ENCODE results near the gene MTHFD1L.

Gene MTHFD1L

DNA sequence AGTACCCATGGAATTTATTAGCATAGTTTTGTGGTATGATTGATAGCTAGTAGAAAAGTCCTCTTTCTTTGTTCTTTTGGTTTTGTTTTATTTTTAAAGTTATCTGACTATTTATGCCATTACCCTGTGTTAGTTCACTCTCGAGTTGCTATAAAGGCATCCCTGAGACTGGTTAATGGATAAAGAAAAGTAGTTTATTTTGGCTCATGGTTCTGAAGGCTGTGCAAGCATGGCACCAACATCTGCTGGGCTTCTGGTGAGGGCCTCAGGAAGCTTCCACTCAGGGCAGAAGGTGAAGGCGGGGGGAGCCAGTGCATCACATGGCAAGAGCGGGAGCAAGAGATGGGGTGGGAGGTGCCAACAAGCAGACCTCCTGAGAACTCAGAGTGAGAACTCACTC, 166.5 kb downstream of the MTHFD1L start:
- no peak for TF ChIP-seq SIN3A (IDR thresholded peaks at IDR 0.05; ENCODE audit: borderline replicate concordance, insufficient read depth, low read length)
- no peak for TF ChIP-seq FOXP2 (optimal IDR thresholded peaks at IDR 0.05; ENCODE audit: borderline replicate concordance, extremely low read depth, extremely low read length, insufficient read depth)
- TF ChIP-seq REST (IDR thresholded peaks at IDR 0.05; ENCODE audit: insufficient read depth in 1 of 2, low read depth in 2 of 2, low read length in 2 of 2): no peak
- TF ChIP-seq POLR2AphosphoS5 (IDR thresholded peaks at IDR 0.05; ENCODE audit: low read depth, low read length): no peak
- no peak for TF ChIP-seq TAF1 (IDR thresholded peaks at IDR 0.05; ENCODE audit: borderline replicate concordance, insufficient read depth, low read length)

- TF ChIP-seq REST (IDR thresholded peaks at IDR 0.05; ENCODE audit: insufficient read depth in 1 of 2, low read depth in 2 of 2, low read length in 2 of 2): no peak
- no peak for TF ChIP-seq POLR2AphosphoS5 (IDR thresholded peaks at IDR 0.05; ENCODE audit: low read depth, low read length)
- no peak for TF ChIP-seq SIN3A (IDR thresholded peaks at IDR 0.05; ENCODE audit: borderline replicate concordance, insufficient read depth, low read length)
- TF ChIP-seq FOXP2 (optimal IDR thresholded peaks at IDR 0.05; ENCODE audit: borderline replicate concordance, extremely low read depth, extremely low read length, insufficient read depth): no peak
- no peak for TF ChIP-seq TAF1 (IDR thresholded peaks at IDR 0.05; ENCODE audit: borderline replicate concordance, insufficient read depth, low read length)
Observed at GRCh38 chr6:151034825-151035781, 169.6 kb downstream of the MTHFD1L start.

DNA sequence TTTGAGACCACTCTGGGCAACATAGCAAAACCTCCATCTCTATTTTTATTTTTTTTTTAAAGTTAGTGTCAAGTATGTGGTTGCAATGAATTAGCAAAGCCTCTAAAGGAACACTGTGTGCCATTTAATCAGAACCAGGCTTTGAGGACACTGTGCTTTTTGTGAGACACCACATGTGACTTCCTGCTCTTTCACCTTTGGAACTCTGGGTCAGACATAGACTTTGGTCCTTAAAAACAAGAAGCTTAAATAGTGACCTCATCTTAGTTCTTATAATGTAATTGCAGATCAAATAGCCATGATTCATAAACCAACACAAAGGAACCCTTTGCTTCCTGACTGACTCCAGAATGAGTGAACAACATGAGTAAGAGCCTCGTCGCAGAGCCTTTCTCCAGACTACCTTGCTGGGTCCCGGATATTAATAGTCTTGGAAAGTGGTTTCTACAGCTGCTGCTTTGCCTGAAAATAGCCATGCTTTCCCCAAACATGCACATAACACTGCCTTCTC, 170.8 kb downstream of the MTHFD1L start:
- peak; percentile 16; the same call in 1 of the 2 replicates for TF ChIP-seq SIN3A (IDR thresholded peaks at IDR 0.05; ENCODE audit: borderline replicate concordance, insufficient read depth, low read length)

- TF ChIP-seq SIN3A (IDR thresholded peaks at IDR 0.05; ENCODE audit: borderline replicate concordance, insufficient read depth, low read length): no peak
- no peak for TF ChIP-seq TAF1 (IDR thresholded peaks at IDR 0.05; ENCODE audit: borderline replicate concordance, insufficient read depth, low read length)
- no peak for TF ChIP-seq REST (IDR thresholded peaks at IDR 0.05; ENCODE audit: insufficient read depth in 1 of 2, low read depth in 2 of 2, low read length in 2 of 2)
- no peak for TF ChIP-seq POLR2AphosphoS5 (IDR thresholded peaks at IDR 0.05; ENCODE audit: low read depth, low read length)
- no peak for TF ChIP-seq FOXP2 (optimal IDR thresholded peaks at IDR 0.05; ENCODE audit: borderline replicate concordance, extremely low read depth, extremely low read length, insufficient read depth)
Observed at GRCh38 chr6:151036869-151037680, 171.6 kb downstream of the MTHFD1L start.

GRCh38 chr6:151038616-151039015, 173.1 kb downstream of the MTHFD1L start:
- no peak for TF ChIP-seq TAF1 (IDR thresholded peaks at IDR 0.05; ENCODE audit: borderline replicate concordance, insufficient read depth, low read length)
- no peak for TF ChIP-seq FOXP2 (optimal IDR thresholded peaks at IDR 0.05; ENCODE audit: borderline replicate concordance, extremely low read depth, extremely low read length, insufficient read depth)
- TF ChIP-seq POLR2AphosphoS5 (IDR thresholded peaks at IDR 0.05; ENCODE audit: low read depth, low read length): no peak
- TF ChIP-seq SIN3A (IDR thresholded peaks at IDR 0.05; ENCODE audit: borderline replicate concordance, insufficient read depth, low read length): no peak
- TF ChIP-seq REST (IDR thresholded peaks at IDR 0.05; ENCODE audit: insufficient read depth in 1 of 2, low read depth in 2 of 2, low read length in 2 of 2): no peak
